Endothelial cell of umbilical vein (primary cell): ENCODE results near the gene SLC15A1. TPM values are rescaled to one million over a fixed set of nuclear protein-coding genes. Genes with fewer than 3 reads are reported as not detected.

Experiments used
- BruUV-seq: library from RNA; stranded (reverse); fragments of 400-500 nt; replicated peaks from 2 replicates; lab custom pipeline; 2021; lab: Mats Ljungman, UMichigan
- CTCF ChIA-PET: fragments of 300-600, 350-600 bp; sonication (Branson Sonifier 250); formaldehyde crosslinking; loops from one replicate; lab custom pipeline; 2021; ENCODE audit warnings: antibody characterized with exemption, inconsistent platforms; lab: Charles Lee
- POLR2A ChIA-PET: fragments of 300-600, 350-600 bp; sonication (Branson Sonifier 250); formaldehyde crosslinking; loops from one replicate; lab custom pipeline; 2021; ENCODE audit warnings: antibody characterized with exemption, inconsistent platforms; lab: Charles Lee
- DNase-seq: peaks from one replicate; pipeline ENCODE4 v3.0.0-alpha.2; 2011; ENCODE audit warnings: low read depth, low spot score
- FAIRE-seq: peaks from 2 replicates; lab custom pipeline; 2011; peaks lifted over from hg19 to GRCh38; lab: Jason Lieb, UNC
- H2AFZ ChIP-seq: 2 replicates; pipeline ENCODE4 v1.6.0; 2012; ENCODE audit warnings: low read depth, low read length, control low read depth, inconsistent platforms
- H3K27ac ChIP-seq: 2 replicates; pipeline ENCODE4 v1.5.1; 2011; ENCODE audit warnings: low read depth, mild to moderate bottlenecking, control low read depth, low read length, moderate library complexity; ENCODE audit not compliant: insufficient read depth
- H3K27me3 ChIP-seq, 2 experiments: 2 replicates each; pipeline versions ENCODE4 v1.6.0 to v1.6.1; 2011; ENCODE audit warnings: low read length in 2 of 2, mixed read lengths in 1 of 2; ENCODE audit not compliant: control insufficient read depth in 2 of 2, insufficient read depth in 2 of 2
- H3K36me3 ChIP-seq, 2 experiments: 2 replicates in 1 of 2; 3 replicates in 1 of 2; pipeline ENCODE4 v1.5.1; 2011; ENCODE audit warnings: low read length in 2 of 2, mild to moderate bottlenecking in 1 of 2, moderate library complexity in 1 of 2; ENCODE audit not compliant: control insufficient read depth in 2 of 2, insufficient read depth in 2 of 2; ENCODE audit errors: extremely low read depth in 1 of 2
- H3K4me1 ChIP-seq: 3 replicates; pipeline ENCODE4 v1.5.1; 2011; ENCODE audit warnings: mild to moderate bottlenecking, low read length; ENCODE audit not compliant: control insufficient read depth, insufficient read depth; ENCODE audit errors: extremely low read depth
- H3K4me2 ChIP-seq: 2 replicates; pipeline ENCODE4 v1.6.1; 2011; ENCODE audit warnings: low read length, control low read depth, mixed read lengths; ENCODE audit not compliant: insufficient read depth
- H3K4me3 ChIP-seq, 3 experiments: fragments of 200-600 bp in 1 of 3; sonication (generic), shearing (Covaris generic) in 1 of 3; replicated peaks in 1 of 3; 2 replicates each; pipeline ENCODE4 v1.5.1; 2011 to 2016; ENCODE audit warnings: control low read depth in 3 of 3, low read length in 3 of 3, mild to moderate bottlenecking in 2 of 3, inconsistent platforms in 1 of 3, low read depth in 1 of 3, moderate library complexity in 1 of 3; ENCODE audit not compliant: insufficient read depth in 1 of 3
- H3K79me2 ChIP-seq: 2 replicates; pipeline ENCODE4 v1.6.0; 2012; ENCODE audit warnings: low read length, inconsistent platforms; ENCODE audit not compliant: control insufficient read depth, insufficient read depth
- H3K9ac ChIP-seq: replicated peaks from 2 replicates; pipeline ENCODE3; 2011; ENCODE audit warnings: low read length, control low read depth; ENCODE audit not compliant: insufficient read depth; ENCODE audit errors: extremely low read depth
- H3K9me1 ChIP-seq: replicated peaks from 3 replicates; pipeline ENCODE4 v1.6.0; 2011; ENCODE audit warnings: mild to moderate bottlenecking, low read length; ENCODE audit not compliant: control insufficient read depth, insufficient read depth; ENCODE audit errors: extremely low read depth
- H3K9me3 ChIP-seq: replicated peaks from 2 replicates; pipeline ENCODE4 v1.5.1; 2012; ENCODE audit warnings: low read length, inconsistent platforms; ENCODE audit not compliant: control insufficient read depth, insufficient read depth
- H4K20me1 ChIP-seq: replicated peaks from 2 replicates; pipeline ENCODE3; 2011; ENCODE audit warnings: mild to moderate bottlenecking, low read length; ENCODE audit not compliant: control insufficient read depth, insufficient read depth; ENCODE audit errors: extremely low read depth
- EZH2 ChIP-seq: IDR thresholded peaks from 2 replicates; pipeline ENCODE4 v1.6.1; 2012; ENCODE audit warnings: borderline replicate concordance, low read depth, mild to moderate bottlenecking, moderate library complexity, low read length, inconsistent platforms; ENCODE audit not compliant: severe bottlenecking
- FOS ChIP-seq: IDR thresholded peaks from 2 replicates; pipeline ENCODE4 v1.6.1; 2011; ENCODE audit warnings: mild to moderate bottlenecking, low read length, moderate library complexity, borderline replicate concordance; ENCODE audit not compliant: insufficient read depth
- JUN ChIP-seq: IDR thresholded peaks from 2 replicates; pipeline ENCODE4 v1.6.1; 2011; ENCODE audit warnings: borderline replicate concordance, low read depth; ENCODE audit not compliant: insufficient read length, insufficient read depth
- MYC ChIP-seq: IDR thresholded peaks from one replicate; pipeline ENCODE4 v1.6.1; 2011; ENCODE audit warnings: mild to moderate bottlenecking, low read depth, low read length
- POLR2A ChIP-seq: IDR thresholded peaks from 2 replicates; pipeline ENCODE4 v1.6.1; 2012; ENCODE audit warnings: low read depth, mild to moderate bottlenecking, control low read depth, low read length
- POLR2AphosphoS5 ChIP-seq: IDR thresholded peaks from 2 replicates; pipeline ENCODE4 v1.6.1; 2012; ENCODE audit warnings: low read depth, mild to moderate bottlenecking, control low read depth, low read length, moderate library complexity; ENCODE audit not compliant: insufficient read depth
- dilution Hi-C: fragments of 300-500 bp; cut with MboI; formaldehyde crosslinking; loops from one replicate; pipeline ENCODE4 v1.15.0; 2019; ENCODE audit warnings: low sequenced_read_pairs; ENCODE audit not compliant: extremely low pct_ligation_motif_present
- intact Hi-C: fragments of 100-400 bp; cut with micrococcal nuclease; formaldehyde crosslinking; loops from one replicate; pipeline ENCODE4 v1.10.0; 2022
- polyA plus RNA-seq, 4 experiments: library from polyadenylated mRNA; depleted of rRNA in 3 of 4; stranded (reverse) in 3 of 4; unstranded in 1 of 4; fragments of >200 nt; gene quantifications; 2 replicates each; pipeline versions ENCODE4 v1.2.1 to v1.2.3, GENCODE V29; 2011 to 2012; ENCODE audit warnings: missing spikeins in 1 of 4
- total RNA-seq: library from RNA; stranded (reverse); gene quantifications from 2 replicates; pipeline ENCODE4 v1.2.3, GENCODE V29; 2021
- TF ChIP-seq, protein P1 (sequence below), 2 donors: IDR thresholded peaks; 1 replicate in 1 of 2; 2 replicates in 1 of 2; pipeline ENCODE4 v1.5.1; 2011; ENCODE audit warnings: low read length in 2 of 2, mild to moderate bottlenecking in 2 of 2, moderate library complexity in 2 of 2, control low read depth in 1 of 2, inconsistent platforms in 1 of 2, low read depth in 1 of 2; ENCODE audit not compliant: insufficient read depth in 1 of 2; ENCODE audit errors: extremely low read depth in 1 of 2

The SLC15A1 gene
- total and polyA plus RNA-seq, 2 donors (not counting 3 experiments of a cell fraction or from before 2014, with no cell fraction given) = not detected

DNA sequence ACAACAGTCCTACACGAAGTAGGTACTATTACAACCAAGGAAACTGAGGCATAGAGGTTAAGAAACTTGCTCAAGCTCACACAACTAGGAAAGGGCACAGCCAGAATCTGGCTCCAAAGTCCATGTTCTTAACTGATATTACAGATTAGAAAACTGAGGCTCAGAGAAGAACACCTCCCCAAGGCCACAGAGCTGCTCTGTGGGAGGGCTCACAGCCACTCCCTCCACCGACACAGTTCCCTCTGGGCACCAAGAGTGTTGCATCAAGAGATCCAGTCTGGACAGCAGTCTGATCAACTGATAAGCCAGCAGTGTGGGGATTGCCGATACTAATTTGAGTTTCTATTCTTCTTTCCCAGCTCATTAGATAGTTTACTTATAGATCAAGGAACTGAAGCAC lies 29.5 kb downstream of the SLC15A1 start:
- H3K36me3 ChIP-seq = no peaks in the 10 kb centered on the region
- no peak overlapping the region for H3K4me2 ChIP-seq
- FAIRE-seq (no peak), DNase-seq (no peak)
- no peaks in the 10 kb centered on the region for H3K4me1 ChIP-seq
- intact Hi-C loops (no loop called here), dilution Hi-C loops (no loop called here)
- no peaks in the 10 kb centered on the region for H3K79me2 ChIP-seq
- H3K9me3 ChIP-seq = no peaks in the 10 kb centered on the region
- H3K9ac ChIP-seq = no peak overlapping the region
- POLR2A ChIA-PET = no interaction called here
- no peaks in the 10 kb centered on the region for H4K20me1 ChIP-seq
- H3K4me3 ChIP-seq = no peak overlapping the region
- CTCF ChIA-PET = no interaction called here
- H2AFZ ChIP-seq = no peak overlapping the region
- TF ChIP-seq POLR2AphosphoS5 = no peak
- TF ChIP-seq, protein P1, sequence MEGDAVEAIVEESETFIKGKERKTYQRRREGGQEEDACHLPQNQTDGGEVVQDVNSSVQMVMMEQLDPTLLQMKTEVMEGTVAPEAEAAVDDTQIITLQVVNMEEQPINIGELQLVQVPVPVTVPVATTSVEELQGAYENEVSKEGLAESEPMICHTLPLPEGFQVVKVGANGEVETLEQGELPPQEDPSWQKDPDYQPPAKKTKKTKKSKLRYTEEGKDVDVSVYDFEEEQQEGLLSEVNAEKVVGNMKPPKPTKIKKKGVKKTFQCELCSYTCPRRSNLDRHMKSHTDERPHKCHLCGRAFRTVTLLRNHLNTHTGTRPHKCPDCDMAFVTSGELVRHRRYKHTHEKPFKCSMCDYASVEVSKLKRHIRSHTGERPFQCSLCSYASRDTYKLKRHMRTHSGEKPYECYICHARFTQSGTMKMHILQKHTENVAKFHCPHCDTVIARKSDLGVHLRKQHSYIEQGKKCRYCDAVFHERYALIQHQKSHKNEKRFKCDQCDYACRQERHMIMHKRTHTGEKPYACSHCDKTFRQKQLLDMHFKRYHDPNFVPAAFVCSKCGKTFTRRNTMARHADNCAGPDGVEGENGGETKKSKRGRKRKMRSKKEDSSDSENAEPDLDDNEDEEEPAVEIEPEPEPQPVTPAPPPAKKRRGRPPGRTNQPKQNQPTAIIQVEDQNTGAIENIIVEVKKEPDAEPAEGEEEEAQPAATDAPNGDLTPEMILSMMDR (IDR thresholded peaks at IDR 0.05; ENCODE audit: extremely low read depth in 1 of 2, insufficient read depth in 1 of 2, low read depth in 1 of 2, low read length in 2 of 2) = no peak
- no peak for TF ChIP-seq EZH2
- no peak for TF ChIP-seq MYC
- TF ChIP-seq POLR2A = no peak
- TF ChIP-seq FOS = no peak
- no peak for TF ChIP-seq JUN
- no TSS peak for BruUV-seq
- no peak overlapping the region for H3K27ac ChIP-seq
- no peaks in the 10 kb centered on the region for H3K27me3 ChIP-seq
- no peaks in the 10 kb centered on the region for H3K9me1 ChIP-seq
